Forelimb muscle (tissue), 1 donor: ENCODE data around the gene GNAZ. TPM values are rescaled to one million over a fixed set of nuclear protein-coding genes. Genes with fewer than 3 reads are reported as not detected.

ENCODE experiments used
- DNase-seq: peaks from one replicate; pipeline ENCODE4 v3.0.0-alpha.2; 2013; ENCODE audit warnings: low read depth
- polyA plus RNA-seq: library from polyadenylated mRNA; unstranded; fragments of 120-200 nt; gene quantifications from one replicate; pipeline ENCODE4 v1.2.1, GENCODE V29; 2013; ENCODE audit not compliant: insufficient read length

GNAZ gene
- polyA plus RNA-seq, 1 donor, result 2.7 TPM

DNA sequence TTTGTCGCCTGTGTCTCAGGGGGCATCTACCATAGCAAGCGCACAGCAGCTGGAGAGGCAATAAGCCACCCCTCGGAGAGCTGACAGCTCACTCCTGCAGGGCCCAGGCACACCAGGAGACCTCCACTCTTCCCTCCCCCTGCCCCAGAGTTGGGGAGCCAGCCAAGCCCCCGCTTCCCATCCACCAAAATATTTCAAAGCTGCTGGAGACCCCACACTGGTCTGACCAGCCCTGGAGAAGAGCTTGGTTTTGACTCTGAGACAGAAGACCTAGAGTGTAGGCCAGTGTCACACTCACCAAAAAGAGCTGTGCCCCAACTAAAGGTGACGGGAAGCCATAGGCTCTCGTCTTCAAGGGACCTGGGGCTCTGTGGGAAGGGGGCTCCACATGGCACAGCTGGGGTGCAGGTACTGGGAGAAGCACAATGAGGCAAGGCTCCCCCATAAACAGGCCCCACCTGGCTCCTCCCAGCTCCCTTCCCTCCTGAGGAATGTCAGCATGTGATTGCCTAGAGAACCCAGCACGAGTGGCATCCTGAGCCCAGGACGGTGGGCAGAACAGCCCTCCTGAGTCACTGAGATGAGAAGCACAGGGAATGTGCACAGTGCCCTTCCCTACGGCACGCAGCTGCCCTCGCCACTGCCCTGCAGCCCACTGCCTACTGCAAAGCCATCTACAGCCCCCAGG, 5.8 kb upstream of the GNAZ start:
- no peak for DNase-seq

DNA sequence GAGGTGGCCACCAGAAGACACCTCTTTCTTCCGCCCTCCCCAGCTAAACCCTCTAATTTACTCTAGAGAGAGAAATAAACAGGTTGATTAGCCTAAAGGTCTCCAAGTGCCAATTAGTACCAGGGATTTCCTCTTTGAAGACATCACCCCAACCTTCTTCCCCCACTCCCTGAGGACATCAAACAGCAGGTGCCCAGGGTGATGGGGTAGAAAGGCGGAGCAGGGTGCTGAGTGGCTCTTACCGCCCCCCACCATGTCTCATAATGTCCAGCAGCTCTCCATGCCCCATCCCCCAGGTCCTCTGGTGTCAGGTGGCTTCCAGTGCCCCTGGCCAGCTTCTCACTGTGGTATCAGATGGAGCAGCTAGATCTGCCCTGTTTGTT, 5.3 kb upstream of the GNAZ start:
- DNase-seq, result no peak

DNA sequence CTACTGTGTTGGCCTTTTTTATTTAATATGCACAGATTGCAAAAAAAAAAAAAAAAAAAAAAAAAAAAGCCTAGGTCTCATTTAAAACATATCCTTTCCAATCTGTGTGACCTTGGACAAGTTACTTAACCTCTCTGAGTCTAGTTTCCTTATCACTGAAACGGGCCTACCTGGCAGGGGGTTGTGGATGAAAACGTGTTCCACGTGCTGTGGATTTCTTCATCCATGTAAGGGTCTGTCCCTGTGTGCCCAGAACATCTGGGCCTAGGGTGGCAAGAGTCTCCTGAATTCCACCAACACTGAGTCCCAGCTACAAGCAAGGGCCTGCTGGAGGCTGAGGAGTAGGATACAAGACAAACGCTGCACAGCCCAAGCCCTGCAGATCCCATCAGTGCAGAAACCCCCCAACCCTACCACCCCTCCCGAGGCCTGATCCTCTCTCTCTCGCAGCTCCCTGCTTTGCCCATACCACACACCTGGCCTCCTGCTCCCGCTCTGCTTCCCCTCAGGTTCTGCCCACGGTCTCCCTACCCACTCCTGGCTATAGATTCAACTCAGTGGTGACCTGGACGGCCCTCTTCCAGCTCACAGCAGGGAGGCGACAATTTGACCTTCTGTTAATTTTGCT, 4.7 kb upstream of the GNAZ start:
- DNase-seq, result no peak

DNA sequence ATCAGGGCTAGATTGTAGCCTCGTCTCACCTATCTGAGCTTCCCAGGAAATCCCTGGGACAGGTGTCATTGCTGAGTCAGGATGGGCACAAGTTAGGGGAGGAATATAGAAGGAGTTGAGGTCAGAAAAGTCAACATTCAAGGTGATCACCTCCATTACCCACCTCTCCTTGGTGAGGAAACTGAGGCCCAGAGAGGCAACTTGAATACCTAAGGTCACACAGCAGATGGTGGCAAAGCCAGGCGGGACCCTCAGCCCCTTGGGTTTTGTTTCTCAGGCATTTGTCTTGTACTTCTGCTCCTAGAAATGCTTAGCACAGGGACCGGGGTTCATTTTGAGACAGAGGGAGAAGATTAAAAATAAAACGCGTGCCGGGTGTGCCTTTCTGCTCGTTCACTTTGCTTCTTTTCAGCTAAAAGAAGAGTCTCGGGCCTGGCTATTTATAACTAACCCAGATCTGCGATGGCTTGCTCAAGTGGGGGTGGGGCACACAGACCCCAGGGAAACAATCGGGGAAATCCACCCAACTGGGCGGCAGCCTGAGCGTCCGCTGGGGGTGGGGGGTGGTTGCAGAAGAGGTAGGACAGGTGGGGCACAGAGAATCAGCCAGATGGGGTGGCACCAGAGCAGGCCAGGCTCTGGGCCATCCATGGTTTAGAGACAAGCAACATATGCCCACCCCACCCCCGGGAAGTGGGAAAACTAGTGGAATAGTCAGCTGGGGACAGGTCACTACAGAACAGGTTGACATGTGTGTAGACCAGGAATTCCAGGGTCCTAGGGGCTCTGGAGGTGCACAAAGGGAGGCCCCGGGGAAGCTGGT, 3.9 kb upstream of the GNAZ start:
- DNase-seq, result no peak

DNA sequence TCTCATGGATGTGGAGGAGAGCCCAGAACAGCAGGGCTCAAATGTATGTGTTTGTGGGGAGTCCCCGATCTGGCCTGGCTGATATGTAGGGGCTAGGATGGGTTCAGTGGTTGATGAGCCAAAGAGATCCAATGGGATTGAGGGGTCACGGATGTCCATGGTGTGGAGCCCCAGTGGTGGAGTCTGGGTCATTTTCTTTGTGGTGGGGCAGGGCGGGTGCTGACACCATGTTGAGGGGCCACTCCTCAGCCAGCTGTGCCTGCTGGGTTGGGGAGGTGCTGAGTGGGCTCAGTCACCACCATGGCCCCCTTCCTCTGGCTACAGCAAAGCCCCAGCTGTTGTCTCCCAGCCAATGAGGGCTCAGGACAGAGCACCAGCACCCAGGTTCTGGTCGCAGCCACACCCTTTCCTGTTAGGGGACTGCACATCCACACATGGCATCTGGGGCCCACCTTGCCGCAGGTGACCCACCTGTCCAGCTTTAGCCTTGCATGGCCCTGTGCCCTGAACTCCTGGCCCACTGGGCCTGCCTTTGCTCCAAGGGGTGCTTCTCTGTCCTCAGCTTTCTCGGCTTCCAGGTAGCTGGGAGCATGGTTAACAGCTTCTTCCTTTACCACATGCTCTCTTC, 3.2 kb upstream of the GNAZ start:
- no peak for DNase-seq

DNA sequence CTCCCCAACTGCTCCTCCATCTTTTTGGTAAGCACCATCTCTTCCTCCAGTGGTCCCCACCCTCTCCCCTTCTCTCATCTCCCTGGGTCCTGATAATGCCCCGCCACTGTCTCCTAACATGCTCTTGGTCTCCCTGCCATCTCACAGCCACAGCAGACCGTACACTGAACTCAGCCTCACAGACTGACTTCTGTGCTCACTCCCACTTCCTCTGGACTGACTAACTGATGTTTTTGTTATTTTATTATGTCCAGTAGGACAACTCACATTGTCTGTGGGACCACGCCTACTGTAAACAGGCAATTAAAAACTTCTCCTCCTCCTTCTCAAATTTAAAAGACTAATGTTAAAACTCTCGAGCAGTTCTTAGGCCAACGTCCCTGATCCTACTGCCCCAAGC, 2.6 kb upstream of the GNAZ start:
- no peak for DNase-seq

DNA sequence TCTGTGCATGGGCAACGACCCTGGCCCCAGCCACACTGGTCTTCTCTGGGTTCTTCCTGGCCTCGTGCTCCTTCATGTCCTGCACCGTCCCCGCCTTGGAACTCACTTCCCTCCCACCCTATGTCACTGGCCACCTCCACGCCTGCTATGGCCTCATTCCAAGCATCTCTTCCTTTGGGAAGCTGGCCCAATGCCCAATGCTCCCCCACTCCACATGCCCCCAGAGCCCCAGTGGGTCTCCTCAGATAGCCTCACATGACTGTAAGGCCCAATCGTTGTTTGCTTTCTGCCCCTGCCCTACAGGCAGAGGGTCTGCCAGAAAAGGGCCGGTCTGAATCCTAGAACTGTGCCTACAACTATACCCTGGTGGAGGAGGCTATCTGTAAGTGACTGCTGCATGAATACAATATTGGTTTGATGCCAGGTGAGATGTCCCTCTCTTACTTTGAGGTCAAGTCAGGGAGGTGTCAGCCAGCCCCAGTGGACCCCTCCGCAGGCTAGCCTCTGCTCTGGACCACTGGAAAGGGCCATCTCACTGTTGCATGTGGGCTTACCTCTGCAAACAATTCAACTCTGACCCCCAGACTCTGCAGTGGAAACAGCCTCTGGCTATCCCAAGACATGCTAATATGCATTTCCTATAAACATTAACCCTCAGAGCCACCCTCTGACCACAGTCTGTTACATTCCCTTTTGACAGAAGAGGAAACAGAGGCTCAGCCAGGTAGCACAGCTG, 2.1 kb upstream of the GNAZ start:
- DNase-seq, result no peak

DNA sequence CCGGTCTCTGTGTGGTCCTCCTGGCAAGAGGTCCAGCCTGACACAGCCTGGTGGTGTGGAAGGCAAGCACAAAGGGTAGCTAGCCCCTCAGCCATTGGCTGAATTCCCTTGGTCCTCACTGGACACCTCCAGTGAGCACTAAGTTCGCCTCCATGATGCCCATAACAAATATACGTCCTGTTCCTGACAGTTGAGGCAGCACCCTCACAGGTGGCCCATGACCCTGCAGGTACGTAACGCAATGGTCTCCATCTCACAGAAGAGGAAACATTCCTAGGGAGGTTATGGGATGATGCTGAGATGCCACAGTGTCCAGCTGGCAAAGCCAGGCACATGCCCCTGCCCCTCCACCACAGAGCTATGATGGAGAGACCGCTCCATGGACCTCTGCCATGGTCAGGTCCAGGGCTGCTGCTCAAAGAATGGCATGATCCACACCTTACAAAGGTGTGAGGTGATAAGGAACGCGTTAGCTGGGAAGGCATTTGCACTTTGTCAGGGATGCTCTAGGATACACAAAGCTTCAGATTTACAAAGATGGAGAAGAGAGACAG, 1.4 kb upstream of the GNAZ start:
- no peak for DNase-seq

DNA sequence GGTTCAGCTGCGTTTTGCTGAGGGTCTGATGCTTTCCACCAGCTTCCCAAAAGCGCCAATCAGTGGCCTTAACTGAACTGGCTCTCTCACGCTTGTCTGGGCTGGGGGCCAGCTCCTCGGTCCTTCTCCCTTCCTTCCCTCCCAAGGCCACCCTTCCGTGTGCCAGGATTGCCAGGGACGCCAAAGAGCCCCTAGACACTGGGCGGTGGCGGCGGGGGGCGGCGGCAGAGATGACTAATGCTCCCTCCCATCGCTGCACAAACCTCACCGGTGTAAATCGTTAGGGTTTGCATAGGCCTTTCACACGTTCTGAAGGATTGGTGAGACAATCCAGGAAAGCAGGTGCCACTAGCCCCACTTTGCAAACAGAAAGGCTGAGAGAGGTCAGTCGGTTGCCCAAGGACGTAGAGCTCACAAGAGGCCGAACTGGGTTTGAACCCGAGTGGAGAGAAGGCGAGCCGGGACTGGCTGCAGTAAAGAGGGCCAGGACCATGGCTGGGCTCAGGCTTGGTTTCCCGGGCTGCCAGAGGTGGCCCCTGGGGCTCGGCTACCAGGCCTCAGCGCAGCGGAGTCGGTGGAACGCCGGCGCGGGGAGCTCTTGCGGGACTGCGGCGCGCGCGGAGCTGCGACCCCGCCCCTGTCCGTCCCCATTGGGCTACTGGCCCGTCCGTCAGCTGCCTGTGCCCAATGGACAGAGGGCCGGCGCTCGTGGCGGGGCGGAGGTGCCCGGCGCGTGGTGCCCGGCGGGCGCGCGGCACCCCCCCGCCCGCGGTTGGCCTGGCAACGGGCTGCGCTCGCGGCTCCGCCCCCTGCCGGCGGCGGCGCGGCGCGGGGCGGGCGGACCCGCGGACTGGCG, 589 bp upstream of the GNAZ start:
- peak; percentile 26 for DNase-seq

DNA sequence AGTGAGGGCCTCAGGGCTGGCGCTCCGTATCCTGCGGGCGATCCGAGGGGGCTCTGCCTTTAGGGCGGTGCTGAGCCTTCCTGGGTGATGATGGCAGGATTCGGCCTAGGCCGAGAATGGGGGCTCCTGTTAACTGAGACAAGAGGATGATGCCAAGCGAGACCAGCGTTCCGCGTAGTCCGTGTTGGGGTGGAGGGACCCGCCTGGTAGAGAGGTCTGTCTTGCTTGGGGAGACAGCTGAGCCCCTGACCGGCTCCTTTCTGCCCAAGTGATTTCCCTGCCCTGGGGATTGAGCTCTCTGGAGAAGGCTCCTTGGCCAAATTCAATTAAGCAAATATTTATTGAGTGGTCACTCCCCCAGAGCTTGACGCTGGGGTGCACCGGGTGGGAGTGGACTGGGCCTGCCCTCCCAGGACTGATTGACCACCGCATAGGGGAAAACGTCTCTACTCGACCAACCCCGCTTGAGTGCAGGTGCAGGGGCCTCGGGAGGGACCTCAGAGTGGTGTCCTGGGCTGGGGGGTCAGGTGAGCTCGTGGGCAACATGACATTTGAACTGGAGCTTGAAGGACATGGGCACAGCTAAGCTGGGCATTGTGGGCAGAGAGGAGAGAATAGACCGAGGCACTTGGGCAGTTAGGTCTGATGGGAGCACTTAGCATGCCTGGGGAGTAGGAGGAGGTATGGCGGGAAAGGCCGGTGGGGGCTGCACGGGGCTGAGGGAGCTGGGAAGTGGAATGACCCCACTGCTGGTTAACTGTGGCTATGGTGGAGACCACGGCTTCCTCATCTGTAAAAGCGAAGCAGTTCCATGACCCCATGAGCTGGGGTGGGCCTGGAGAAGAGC, 1.1 kb downstream of the GNAZ start:
- DNase-seq, result no peak

DNA sequence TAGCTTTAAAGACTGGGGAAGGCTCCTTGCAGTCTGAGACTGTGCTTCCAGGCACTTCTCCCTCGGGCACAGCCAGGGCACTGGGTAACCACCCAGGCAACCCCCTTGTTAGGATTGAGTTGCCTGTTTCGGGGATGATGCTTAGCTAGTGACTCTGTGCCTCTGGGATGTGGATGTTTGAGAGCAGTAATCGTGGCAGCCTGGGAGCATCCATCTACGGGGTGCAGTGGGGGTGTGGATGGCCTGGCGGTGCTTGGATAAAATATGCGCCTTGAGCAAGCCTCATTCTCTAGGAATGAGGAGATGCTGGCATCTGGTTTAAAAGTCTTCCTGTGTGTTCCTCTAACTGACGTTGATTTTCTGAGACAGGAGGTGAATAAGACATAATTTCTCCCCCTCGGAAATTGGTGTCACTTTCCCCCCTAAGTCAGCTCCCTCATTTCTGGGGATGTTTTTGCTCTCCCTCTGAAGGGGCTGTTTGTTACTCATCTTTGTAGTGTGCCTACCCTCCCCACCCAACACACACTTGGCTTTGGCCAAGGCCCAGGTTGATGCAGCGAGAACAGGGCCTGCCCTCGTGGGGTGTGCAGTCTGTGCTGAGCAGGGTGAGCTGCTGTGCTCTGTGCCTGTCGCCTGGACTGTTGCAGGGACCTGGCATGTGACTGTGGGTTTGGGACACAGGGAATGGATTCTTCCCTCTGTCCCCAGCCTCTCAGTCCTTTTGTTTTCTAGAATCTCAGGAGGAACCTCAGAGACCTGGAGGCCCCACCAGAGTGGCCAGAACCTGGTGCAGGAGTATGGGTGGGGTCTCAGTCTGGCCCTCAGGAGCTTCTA, 2.0 kb downstream of the GNAZ start:
- DNase-seq, result no peak

DNA sequence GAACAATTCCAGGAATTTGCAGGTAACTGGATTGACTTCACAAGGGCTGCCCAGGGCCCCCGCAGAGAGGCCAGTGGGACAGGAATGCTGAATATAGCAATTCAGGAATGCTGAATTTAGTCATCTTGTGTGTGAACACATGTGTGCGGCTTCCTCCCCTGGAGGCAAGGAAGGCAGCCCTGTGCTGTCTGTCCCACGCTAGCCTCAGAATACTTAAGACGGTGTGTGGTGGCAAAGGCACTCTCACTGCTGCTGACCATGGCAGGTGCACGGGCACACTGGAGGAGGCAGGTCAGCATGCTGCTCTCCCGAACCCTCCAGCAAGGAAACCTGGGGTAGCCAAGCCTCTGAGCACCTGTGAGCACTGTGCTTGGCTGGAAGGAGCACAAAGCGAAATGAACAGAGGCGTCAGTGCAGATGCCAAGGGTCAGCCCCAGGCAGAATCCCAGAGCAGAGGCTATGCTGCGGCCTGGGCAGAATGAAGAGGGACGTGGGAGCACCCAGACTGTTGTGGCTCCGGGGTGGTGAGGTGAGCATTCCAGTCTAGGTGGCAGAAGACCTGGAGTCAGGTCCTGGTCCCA, 2.7 kb downstream of the GNAZ start:
- DNase-seq, result no peak

DNA sequence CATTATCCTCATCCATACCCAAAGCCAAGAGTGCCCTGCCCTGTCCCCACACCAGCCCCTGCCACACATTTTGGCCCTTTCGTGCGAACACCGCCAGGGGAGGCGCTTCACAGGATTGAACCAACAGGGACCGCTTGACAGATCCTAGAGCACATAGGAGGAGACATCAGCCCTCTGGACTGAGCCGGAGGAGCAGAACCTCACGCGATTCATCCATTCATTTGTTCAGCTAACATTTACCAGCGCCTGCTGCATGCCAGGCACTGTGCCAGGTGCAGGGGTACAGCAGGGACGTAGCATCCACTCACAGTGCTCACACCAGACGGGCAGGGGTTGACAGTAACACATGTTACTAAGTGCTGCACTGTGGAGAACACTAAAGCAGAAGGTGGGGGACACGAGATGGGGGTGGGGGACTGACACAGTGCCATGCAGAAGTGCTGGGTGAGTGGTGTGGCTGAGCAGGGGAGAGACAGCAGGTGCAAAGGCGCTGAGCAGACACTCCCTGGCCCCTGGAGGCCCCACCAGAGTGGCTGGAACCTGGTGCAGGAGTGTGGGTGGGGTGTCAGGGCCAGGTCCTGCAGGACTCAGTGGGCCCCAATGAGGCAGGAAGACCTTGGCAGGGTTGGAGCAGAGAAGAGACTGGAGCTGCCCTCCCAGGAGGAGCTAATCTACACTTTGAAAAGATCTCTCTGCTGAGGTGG, 3.4 kb downstream of the GNAZ start:
- no peak for DNase-seq

DNA sequence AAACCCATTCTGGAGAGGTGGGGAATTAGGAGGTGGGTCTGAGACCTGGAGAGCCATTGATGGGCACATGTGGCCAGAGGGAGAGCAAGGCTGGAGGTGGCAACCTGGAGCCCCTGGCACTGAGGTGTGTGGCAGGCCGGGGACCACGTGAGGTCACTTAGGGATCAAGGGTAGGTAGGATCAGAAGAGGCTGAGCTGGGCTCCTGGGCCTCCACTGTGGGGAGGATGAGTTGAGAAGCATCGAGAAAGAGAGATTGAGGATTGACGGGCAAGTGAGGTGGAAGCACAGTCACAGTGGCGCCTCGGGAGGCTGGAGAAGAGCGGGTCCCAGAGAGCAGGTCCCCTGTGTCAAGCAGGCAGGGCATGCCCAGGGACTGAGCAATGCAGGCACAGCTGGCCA, 4.1 kb downstream of the GNAZ start:
- no peak for DNase-seq

DNA sequence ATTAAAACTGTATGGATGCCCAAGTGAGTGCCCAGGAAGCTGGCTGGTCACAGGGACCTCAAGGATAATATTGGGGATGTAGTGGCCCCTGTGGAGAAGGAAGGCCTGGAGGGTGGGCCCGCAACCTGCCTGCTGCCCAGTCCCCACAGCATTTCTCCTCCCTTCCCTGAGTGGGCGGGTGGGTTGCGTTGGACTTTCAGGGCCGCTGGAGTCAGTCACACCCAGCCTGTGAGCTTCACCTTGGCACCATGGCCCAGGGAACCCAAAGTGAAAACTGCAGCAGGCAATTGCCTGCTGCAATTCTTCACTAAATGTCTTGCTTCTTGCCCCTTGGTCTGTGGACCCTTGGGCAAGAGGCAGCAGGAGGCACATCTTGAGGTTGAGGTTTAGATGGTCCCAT, 4.7 kb downstream of the GNAZ start:
- no peak for DNase-seq

DNA sequence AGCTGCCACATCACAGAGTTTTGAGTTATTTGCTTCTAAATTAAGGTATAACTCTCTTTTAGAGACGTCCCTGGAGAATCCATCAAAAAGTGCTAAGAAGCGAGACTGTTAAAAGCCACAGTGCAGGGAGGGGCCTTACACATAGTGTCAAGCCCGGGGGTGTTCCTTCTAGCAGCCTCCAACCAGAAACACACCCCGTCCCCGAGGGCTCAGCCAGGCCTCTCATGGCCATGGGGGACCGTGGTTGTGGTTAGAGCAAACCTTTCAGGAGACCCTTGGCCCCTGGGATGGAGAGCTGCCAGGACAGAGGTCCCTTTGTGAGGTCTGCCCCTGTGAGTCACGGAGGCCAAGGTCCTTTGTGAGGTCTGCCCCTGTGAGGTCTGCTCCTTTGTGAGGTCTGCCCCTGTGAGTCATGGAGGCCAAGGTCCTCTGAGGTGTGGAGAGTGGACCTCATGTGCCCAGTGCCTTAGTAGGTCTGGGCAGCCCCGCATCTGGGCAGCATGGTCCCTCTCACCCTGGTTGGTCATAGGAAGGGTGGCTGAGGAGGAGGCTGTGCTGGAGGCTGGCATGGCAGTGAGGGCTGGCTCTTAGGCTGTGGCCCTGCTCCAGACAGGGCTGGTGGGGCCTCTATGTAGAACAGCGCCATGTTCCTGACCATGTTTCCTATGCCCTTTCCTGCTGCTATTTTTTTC, 5.4 kb downstream of the GNAZ start:
- DNase-seq, result no peak
